ENCODE results near the gene RPS6KA2. TPM values are rescaled to one million over a fixed set of nuclear protein-coding genes. Genes with fewer than 3 reads are reported as not detected.
"Not testable (repeated sequence)": the region's sequence is repeated elsewhere in the genome, so short reads cannot be mapped to it uniquely, and the experiment has no call there.

Gene RPS6KA2
- total RNA-seq, 2 donors from 2014 or later: 28.1 to 28.5 TPM

GRCh38 chr6:166412156-166412910 lies 214.7 kb downstream of the RPS6KA2 start:
- Mint-ChIP-seq H3K4me3 (peak overlapping the region; percentile 55 to 66), H3K27me3 (ENCODE audit: low read depth) (peaks cover 4% of the 10 kb centered on the region), H3K36me3 (ENCODE audit: insufficient read depth in 2 of 2) (peaks cover 21 to 23% of the 10 kb centered on the region in 2 donors), H3K27ac (no peak overlapping the region), H3K4me1 (ENCODE audit: low read depth) (peaks cover 68% of the 10 kb centered on the region), H3K9me3 (peaks cover 14 to 16% of the 10 kb centered on the region in 2 donors)
- DNase-seq (no peak), ATAC-seq (replicated peaks in 1 of 2) (no peak)

DNA sequence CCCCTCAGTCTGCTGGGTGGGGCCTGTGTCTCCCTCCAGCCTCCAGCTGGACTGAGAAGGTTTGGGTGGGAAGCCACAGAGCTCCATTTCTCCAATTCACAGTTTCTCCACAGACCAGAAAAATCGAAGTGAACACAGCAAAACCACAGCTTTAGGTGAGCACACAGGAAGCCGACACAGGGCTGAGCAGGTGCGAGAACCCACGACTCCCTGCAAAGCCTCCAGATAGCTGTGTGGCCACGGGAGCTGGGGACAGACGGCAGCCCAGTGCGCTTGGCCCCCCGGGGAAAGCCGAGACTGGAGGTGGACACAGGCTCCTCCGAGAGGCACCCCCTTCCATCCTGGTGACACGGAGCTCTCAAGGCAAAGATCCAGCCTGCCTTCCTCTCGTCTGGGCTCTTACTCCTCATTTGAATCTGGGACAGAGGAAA lies 215.3 kb downstream of the RPS6KA2 start:
- Mint-ChIP-seq H3K4me1 (ENCODE audit: low read depth) (peaks cover 62% of the 10 kb centered on the region), H3K9me3 (peaks cover 12 to 15% of the 10 kb centered on the region in 2 donors), H3K4me3 (peak overlapping the region; percentile 55 to 66), H3K27me3 (ENCODE audit: low read depth) (peaks cover 4% of the 10 kb centered on the region), H3K36me3 (ENCODE audit: insufficient read depth in 2 of 2) (peaks cover 16 to 18% of the 10 kb centered on the region in 2 donors), H3K27ac (no peak overlapping the region)
- ATAC-seq (replicated peaks in 1 of 2) (peak; percentile 62 to 67), DNase-seq (peak; percentile 21 to 29)

- no peak for ATAC-seq (replicated peaks in 1 of 2)
- H3K4me1 Mint-ChIP-seq (ENCODE audit: low read depth): peaks cover 58% of the 10 kb centered on the region
- peaks cover 4% of the 10 kb centered on the region for H3K27me3 Mint-ChIP-seq (ENCODE audit: low read depth)
Observed at GRCh38 chr6:166411271-166411670, 215.8 kb downstream of the RPS6KA2 start.

DNA sequence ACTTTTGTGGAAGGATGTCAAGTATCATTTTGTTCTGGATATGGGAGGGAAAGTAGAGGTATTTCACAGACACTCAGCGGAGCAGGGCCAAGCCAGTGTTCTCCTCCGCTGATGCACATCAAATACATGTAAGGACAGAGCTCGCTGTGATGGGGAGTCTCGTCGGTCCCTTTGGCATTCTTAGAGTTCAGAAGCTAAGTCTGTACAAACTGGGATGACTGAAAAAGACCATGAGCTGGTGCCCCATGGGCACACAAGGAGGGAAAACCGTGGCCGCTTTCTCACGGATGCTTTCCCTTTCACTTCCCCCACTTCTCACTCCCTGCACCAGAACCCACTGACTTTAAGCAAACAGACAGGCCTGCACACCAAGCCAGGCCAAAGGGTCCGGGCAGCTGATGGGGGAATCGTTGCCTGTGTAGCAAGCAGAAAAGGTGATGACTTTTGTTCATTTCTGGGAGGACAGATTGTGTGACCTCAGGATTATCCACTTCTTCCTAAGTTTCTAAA lies 216.6 kb downstream of the RPS6KA2 start:
- H3K4me1 Mint-ChIP-seq (ENCODE audit: low read depth): peaks cover 50% of the 10 kb centered on the region
- H3K27ac Mint-ChIP-seq: no peak overlapping the region
- peaks cover 3 to 6% of the 10 kb centered on the region in 2 donors for H3K36me3 Mint-ChIP-seq (ENCODE audit: insufficient read depth in 2 of 2)
- peak overlapping the region in 1 of 2 donors; percentile 11 for H3K4me3 Mint-ChIP-seq
- ATAC-seq (replicated peaks in 1 of 2) (no peak), DNase-seq (no peak)
- peaks cover 0 to 4% of the 10 kb centered on the region in 2 donors for H3K9me3 Mint-ChIP-seq
- H3K27me3 Mint-ChIP-seq (ENCODE audit: low read depth): peaks cover 4% of the 10 kb centered on the region

More at GRCh38 chr6:166411271-166411670, 215.8 kb downstream of the RPS6KA2 start:
- Mint-ChIP-seq H3K9me3 (peaks cover 7 to 10% of the 10 kb centered on the region in 2 donors), H3K27ac (no peak overlapping the region), H3K36me3 (ENCODE audit: insufficient read depth in 2 of 2) (peaks cover 11 to 14% of the 10 kb centered on the region in 2 donors), H3K4me3 (peak overlapping the region; percentile 55 to 66)
- no peak for DNase-seq

DNA sequence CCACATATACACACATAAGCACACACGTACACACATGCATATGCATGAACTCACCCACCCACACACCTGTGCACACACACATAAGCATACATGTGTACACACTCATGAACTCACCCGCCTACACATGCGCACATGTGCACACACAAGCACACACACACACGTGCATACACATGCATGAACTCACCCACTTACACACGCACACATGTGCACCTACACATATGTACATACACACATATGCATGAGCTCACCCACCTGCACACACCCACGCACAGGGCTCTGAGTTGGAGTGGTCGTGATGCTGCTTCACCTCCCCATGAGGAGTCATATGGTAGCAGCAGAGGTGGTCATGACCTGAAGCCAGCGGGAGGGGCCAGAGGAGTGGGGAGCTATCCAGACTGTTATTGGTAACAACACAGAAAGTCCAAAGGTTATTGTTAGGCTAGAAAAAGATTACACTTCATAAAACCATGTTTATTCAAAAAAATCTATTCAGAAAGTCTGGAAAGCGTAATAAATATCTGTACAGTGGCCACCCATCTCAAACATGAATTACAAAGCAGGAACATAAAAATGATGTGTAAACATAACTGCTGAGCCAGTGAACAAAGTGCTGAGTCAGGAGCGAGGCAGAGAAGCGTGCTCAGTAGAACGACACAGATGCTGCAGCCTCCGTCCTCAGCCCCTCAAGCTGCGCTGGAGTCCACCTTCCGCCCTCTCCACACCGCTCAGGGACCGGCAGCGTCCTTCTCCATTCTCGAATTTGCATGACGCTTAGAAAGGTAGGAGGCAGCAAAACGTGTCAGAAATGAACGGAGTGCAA lies 217.9 kb downstream of the RPS6KA2 start:
- no peaks in the 10 kb centered on the region for H3K36me3 Mint-ChIP-seq (ENCODE audit: insufficient read depth in 2 of 2)
- H3K4me3 Mint-ChIP-seq: no peak overlapping the region
- peaks cover 4% of the 10 kb centered on the region for H3K27me3 Mint-ChIP-seq (ENCODE audit: low read depth)
- H3K4me1 Mint-ChIP-seq (ENCODE audit: low read depth): peaks cover 38% of the 10 kb centered on the region
- ATAC-seq (replicated peaks in 1 of 2) (no peak), DNase-seq (no peak)
- no peaks in the 10 kb centered on the region for H3K9me3 Mint-ChIP-seq
- H3K27ac Mint-ChIP-seq: no peak overlapping the region

- no peaks in the 10 kb centered on the region for H3K36me3 Mint-ChIP-seq (ENCODE audit: insufficient read depth in 2 of 2)
- H3K27ac Mint-ChIP-seq: no peak overlapping the region
Observed at GRCh38 chr6:166406197-166406596, 220.9 kb downstream of the RPS6KA2 start.

GRCh38 chr6:166405386-166405785 lies 221.7 kb downstream of the RPS6KA2 start:
- ATAC-seq (replicated peaks in 1 of 2): no peak

More at GRCh38 chr6:166406197-166406596, 220.9 kb downstream of the RPS6KA2 start:
- ATAC-seq (replicated peaks in 1 of 2): peak in 1 of 2 donors; percentile 5
- H3K4me3 Mint-ChIP-seq: no peak overlapping the region
- H3K27me3 Mint-ChIP-seq (ENCODE audit: low read depth): peaks cover 4% of the 10 kb centered on the region
- no peak for DNase-seq
- H3K4me1 Mint-ChIP-seq (ENCODE audit: low read depth): peaks cover 14% of the 10 kb centered on the region
- no peaks in the 10 kb centered on the region for H3K9me3 Mint-ChIP-seq

GRCh38 chr6:166402582-166403277 lies 224.3 kb downstream of the RPS6KA2 start:
- peaks cover 6% of the 10 kb centered on the region for H3K27me3 Mint-ChIP-seq (ENCODE audit: low read depth)
- DNase-seq (no peak), ATAC-seq (replicated peaks in 1 of 2) (no peak)
- H3K9me3 Mint-ChIP-seq: peaks cover 0 to 1% of the 10 kb centered on the region in 2 donors
- no peaks in the 10 kb centered on the region for H3K36me3 Mint-ChIP-seq (ENCODE audit: insufficient read depth in 2 of 2)
- no peak overlapping the region for H3K4me3 Mint-ChIP-seq
- H3K27ac Mint-ChIP-seq: peak overlapping the region; percentile 17
- no peaks in the 10 kb centered on the region for H3K4me1 Mint-ChIP-seq (ENCODE audit: low read depth)

More at GRCh38 chr6:166405386-166405785, 221.7 kb downstream of the RPS6KA2 start:
- Mint-ChIP-seq H3K27me3 (ENCODE audit: low read depth) (peaks cover 4% of the 10 kb centered on the region), H3K36me3 (ENCODE audit: insufficient read depth in 2 of 2) (no peaks in the 10 kb centered on the region), H3K9me3 (no peaks in the 10 kb centered on the region), H3K4me1 (ENCODE audit: low read depth) (peaks cover 7% of the 10 kb centered on the region), H3K27ac (no peak overlapping the region), H3K4me3 (no peak overlapping the region)
- no peak for DNase-seq

DNA sequence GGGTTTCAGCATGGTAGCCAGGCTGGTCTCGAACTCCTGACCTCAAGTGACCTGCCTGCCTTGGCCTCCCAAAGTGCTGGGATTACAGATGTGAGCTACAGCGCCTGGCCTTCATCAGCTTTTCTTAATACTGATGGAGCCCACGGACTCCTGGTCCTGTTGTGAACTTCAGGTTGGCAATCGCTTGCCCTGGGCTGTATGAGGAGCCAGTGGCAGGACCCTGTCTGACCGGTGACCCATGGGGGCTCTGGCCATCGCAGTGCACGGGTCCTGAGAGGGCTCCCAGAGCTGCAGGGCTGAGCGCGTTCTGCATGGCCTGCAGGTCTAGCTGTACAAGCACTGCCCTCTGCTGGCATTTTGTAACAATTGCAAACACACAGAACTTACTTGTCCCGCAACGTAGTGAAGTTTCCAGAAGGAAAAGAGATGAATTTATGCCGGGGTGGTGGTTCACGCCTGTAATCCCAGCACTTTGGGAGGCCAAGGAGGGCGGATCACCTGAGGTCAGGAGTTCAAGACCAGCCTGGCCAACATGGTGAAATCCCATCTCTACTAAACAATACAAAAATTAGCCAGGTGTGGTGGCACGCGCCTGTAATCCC lies 226.3 kb downstream of the RPS6KA2 start:
- H3K36me3 Mint-ChIP-seq (ENCODE audit: insufficient read depth in 2 of 2); H3K4me1 Mint-ChIP-seq (ENCODE audit: low read depth); H3K4me3 Mint-ChIP-seq; H3K9me3 Mint-ChIP-seq; H3K27ac Mint-ChIP-seq; H3K27me3 Mint-ChIP-seq (ENCODE audit: low read depth): not testable (repeated sequence)
- DNase-seq: peak; percentile 56 to 59
- peak; percentile 69 to 77 for ATAC-seq (replicated peaks in 1 of 2)

- H3K4me1 Mint-ChIP-seq (ENCODE audit: low read depth): no peaks in the 10 kb centered on the region
- H3K27ac Mint-ChIP-seq: no peak overlapping the region
- H3K9me3 Mint-ChIP-seq: peaks cover 0 to 1% of the 10 kb centered on the region in 2 donors
- H3K4me3 Mint-ChIP-seq: no peak overlapping the region
- H3K36me3 Mint-ChIP-seq (ENCODE audit: insufficient read depth in 2 of 2): no peaks in the 10 kb centered on the region
- ATAC-seq (replicated peaks in 1 of 2) (no peak), DNase-seq (no peak)
- H3K27me3 Mint-ChIP-seq (ENCODE audit: low read depth): peaks cover 6% of the 10 kb centered on the region
Observed at GRCh38 chr6:166400181-166400580, 226.9 kb downstream of the RPS6KA2 start.

DNA sequence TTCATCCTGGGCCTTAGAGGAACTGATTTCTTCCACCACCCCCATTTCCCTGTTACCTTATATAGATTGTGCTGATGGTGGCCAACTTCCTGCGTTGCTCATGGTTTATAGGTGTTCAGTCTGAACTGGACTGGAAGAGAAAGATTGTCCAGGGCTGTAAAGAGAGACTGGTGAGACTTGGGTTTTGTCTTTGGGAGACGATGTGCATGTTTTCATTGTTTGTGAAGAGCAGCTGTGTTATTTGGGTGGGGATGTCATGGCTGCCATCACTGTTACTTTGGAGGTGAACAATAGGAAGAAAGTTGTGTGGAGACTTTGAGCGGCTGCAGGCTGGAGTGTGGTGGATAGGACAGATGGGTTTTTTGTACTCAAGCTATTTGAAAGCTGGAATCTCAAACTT lies 228.7 kb downstream of the RPS6KA2 start:
- Mint-ChIP-seq H3K36me3 (ENCODE audit: insufficient read depth in 2 of 2) (no peaks in the 10 kb centered on the region), H3K4me3 (no peak overlapping the region), H3K27ac (no peak overlapping the region), H3K27me3 (ENCODE audit: low read depth) (peaks cover 6% of the 10 kb centered on the region), H3K4me1 (ENCODE audit: low read depth) (no peaks in the 10 kb centered on the region), H3K9me3 (peaks cover 0 to 1% of the 10 kb centered on the region in 2 donors)
- no peak for ATAC-seq (replicated peaks in 1 of 2)
- DNase-seq: no peak

GRCh38 chr6:166397849-166398248 lies 229.2 kb downstream of the RPS6KA2 start:
- ATAC-seq (replicated peaks in 1 of 2) (no peak), DNase-seq (no peak)
- Mint-ChIP-seq H3K27ac (no peak overlapping the region), H3K27me3 (ENCODE audit: low read depth) (peaks cover 6% of the 10 kb centered on the region), H3K4me1 (ENCODE audit: low read depth) (no peaks in the 10 kb centered on the region), H3K36me3 (ENCODE audit: insufficient read depth in 2 of 2) (no peaks in the 10 kb centered on the region), H3K9me3 (peaks cover 0 to 1% of the 10 kb centered on the region in 2 donors), H3K4me3 (no peak overlapping the region)

All from activated T-cell treated with anti-CD3 and anti-CD28 coated beads, Interleukin-2, amount 50 U/mL, for 72 hours (primary cell).